ENCODE results near the gene GALNT1.

Gene GALNT1

DNA sequence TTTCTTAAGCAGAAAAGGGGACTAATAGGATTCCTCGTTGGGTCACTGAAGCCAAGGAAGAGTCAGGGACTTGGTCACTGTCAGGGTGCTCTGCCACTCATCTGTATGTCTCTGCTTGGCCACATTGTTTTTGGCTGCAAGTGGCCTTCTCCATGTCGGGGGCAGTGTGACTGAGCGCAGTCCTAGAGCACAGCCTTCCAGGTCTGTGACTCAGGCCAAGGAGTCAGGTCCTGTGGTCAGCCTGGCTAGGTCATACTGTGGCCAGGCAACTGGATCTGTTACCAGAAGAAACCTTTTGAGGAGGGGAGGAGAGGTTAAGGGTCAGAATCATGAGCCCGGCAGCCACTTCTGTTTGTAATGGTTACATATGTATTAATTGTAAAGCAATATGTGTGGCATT lies 61.3 kb downstream of the GALNT1 start:
- no peak for TF ChIP-seq CTCF (IDR thresholded peaks at IDR 0.05; ENCODE audit: insufficient read depth, low read length, poor library complexity, severe bottlenecking)
- DNase-seq (ENCODE audit: extremely low read depth, insufficient read length), result no peak

GRCh38 chr18:35646449-35646848 lies 64.9 kb downstream of the GALNT1 start:
- H3K27me3 ChIP-seq (replicated peaks; ENCODE audit: control insufficient read depth, insufficient read depth, low read length), result no peaks in the 10 kb centered on the region
- H3K4me3 ChIP-seq (replicated peaks; ENCODE audit: low read depth, low read length), result no peak overlapping the region
- TF ChIP-seq CTCF (IDR thresholded peaks at IDR 0.05; ENCODE audit: insufficient read depth, low read length, poor library complexity, severe bottlenecking), result no peak
- no peaks in the 10 kb centered on the region for H3K36me3 ChIP-seq (ENCODE audit: control insufficient read depth, insufficient read depth, low read length)
- no peak for DNase-seq (ENCODE audit: extremely low read depth, insufficient read length)

More for the DNA sequence above, 61.3 kb downstream of the GALNT1 start:
- Histone ChIP-seq H3K36me3 (ENCODE audit: control insufficient read depth, insufficient read depth, low read length) (no peaks in the 10 kb centered on the region), H3K27me3 (replicated peaks; ENCODE audit: control insufficient read depth, insufficient read depth, low read length) (no peaks in the 10 kb centered on the region), H3K4me3 (replicated peaks; ENCODE audit: low read depth, low read length) (no peak overlapping the region)

DNA sequence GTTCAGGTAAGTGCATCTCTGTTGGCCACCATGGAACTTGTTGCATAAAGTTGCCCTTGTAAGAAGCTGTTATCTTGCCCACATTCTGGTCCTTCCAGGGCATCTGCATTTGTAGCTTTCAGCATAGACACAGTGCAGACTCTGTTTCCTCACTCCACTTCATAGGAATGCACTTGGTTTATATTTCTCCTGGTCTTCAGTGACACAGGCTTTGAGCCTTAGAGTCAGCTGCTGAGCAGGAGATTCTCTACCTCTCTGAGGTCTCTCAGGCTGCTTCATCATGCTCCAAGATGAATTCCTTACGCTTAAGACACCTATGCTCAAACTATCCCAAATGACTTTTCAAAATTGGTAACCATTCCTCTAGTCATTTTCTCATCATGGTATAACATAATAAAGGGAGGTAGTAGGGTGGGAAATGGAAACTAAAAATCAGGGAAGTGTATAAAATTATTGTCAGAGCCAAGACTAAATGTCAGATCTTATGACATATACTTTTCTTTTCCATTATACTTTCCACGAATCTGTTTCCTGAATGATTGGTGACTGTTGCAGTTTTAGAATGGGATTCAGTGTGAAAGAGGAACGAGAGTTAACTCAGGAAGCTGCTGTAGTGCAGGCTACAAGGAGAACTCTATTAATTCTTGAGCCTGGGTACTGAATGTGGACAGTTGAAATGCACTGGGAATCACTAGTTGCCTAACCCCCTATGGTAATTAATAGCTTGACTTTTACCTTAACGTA lies 72.0 kb downstream of the GALNT1 start:
- Histone ChIP-seq H3K4me3 (replicated peaks; ENCODE audit: low read depth, low read length) (no peak overlapping the region), H3K36me3 (ENCODE audit: control insufficient read depth, insufficient read depth, low read length) (no peaks in the 10 kb centered on the region), H3K27me3 (replicated peaks; ENCODE audit: control insufficient read depth, insufficient read depth, low read length) (no peaks in the 10 kb centered on the region)
- DNase-seq (ENCODE audit: extremely low read depth, insufficient read length), result no peak
- no peak for TF ChIP-seq CTCF (IDR thresholded peaks at IDR 0.05; ENCODE audit: insufficient read depth, low read length, poor library complexity, severe bottlenecking)

GRCh38 chr18:35658112-35658511 lies 76.6 kb downstream of the GALNT1 start:
- H3K36me3 ChIP-seq (ENCODE audit: control insufficient read depth, insufficient read depth, low read length), result no peaks in the 10 kb centered on the region
- no peak for DNase-seq (ENCODE audit: extremely low read depth, insufficient read length)
- no peak overlapping the region for H3K4me3 ChIP-seq (replicated peaks; ENCODE audit: low read depth, low read length)
- TF ChIP-seq CTCF (IDR thresholded peaks at IDR 0.05; ENCODE audit: insufficient read depth, low read length, poor library complexity, severe bottlenecking), result no peak
- no peaks in the 10 kb centered on the region for H3K27me3 ChIP-seq (replicated peaks; ENCODE audit: control insufficient read depth, insufficient read depth, low read length)

GRCh38 chr18:35661483-35662146 lies 80.1 kb downstream of the GALNT1 start:
- no peak for DNase-seq (ENCODE audit: extremely low read depth, insufficient read length)
- H3K36me3 ChIP-seq (ENCODE audit: control insufficient read depth, insufficient read depth, low read length), result peaks cover 2% of the 10 kb centered on the region; the same call in 1 of the 2 replicates
- no peaks in the 10 kb centered on the region for H3K27me3 ChIP-seq (replicated peaks; ENCODE audit: control insufficient read depth, insufficient read depth, low read length)
- TF ChIP-seq CTCF (IDR thresholded peaks at IDR 0.05; ENCODE audit: insufficient read depth, low read length, poor library complexity, severe bottlenecking), result peak; percentile 6
- no peak overlapping the region for H3K4me3 ChIP-seq (replicated peaks; ENCODE audit: low read depth, low read length)
